22Rv1 (cell line): Measurements from ENCODE around the gene RNF212B.

Experiments
- CTCF ChIP-seq: fragments of 450-650 bp; IDR thresholded peaks from 2 replicates; pipeline ENCODE4 v1.5.1; 2017; ENCODE audit warnings: mild to moderate bottlenecking
- ZFX ChIP-seq: fragments of 450-650 bp; IDR thresholded peaks from 2 replicates; pipeline ENCODE4 v1.6.1; 2017; ENCODE audit warnings: antibody characterized with exemption, borderline replicate concordance

- TF ChIP-seq CTCF: no peak
- TF ChIP-seq ZFX: no peak
These were observed 27.9 kb upstream of the RNF212B start for GRCh38 chr14:23209651-23210423.
